Sigmoid colon (tissue), 7 donors: Measurements from ENCODE around the gene KCNG2. TPM values are rescaled to one million over a fixed set of nuclear protein-coding genes. Genes with fewer than 3 reads are reported as not detected.
"Not testable (repeated sequence)": the region's sequence is repeated elsewhere in the genome, so short reads cannot be mapped to it uniquely, and the experiment has no call there.

Source experiments
- DNase-seq: peaks from one replicate; pipeline ENCODE4 v3.0.0-alpha.2; 2019
- H3K27ac ChIP-seq, 4 donors: fragments of 200-600 bp; sonication (generic); one replicate each; pipeline ENCODE4 v1.5.1; 2016 to 2019; ENCODE audit warnings: mild to moderate bottlenecking in 1 of 4
- H3K27me3 ChIP-seq, 3 donors: fragments of 200-600 bp; sonication (generic); one replicate each; pipeline ENCODE4 v1.5.1; 2019; ENCODE audit warnings: mild to moderate bottlenecking in 1 of 3
- H3K36me3 ChIP-seq, 4 donors: fragments of 200-600 bp; sonication (generic); one replicate each; pipeline ENCODE4 v1.5.1; 2016 to 2019
- H3K4me1 ChIP-seq, 4 donors: fragments of 200-600 bp; sonication (generic); one replicate each; pipeline ENCODE4 v1.5.1; 2017 to 2019
- H3K4me3 ChIP-seq, 4 donors: fragments of 200-600 bp; sonication (generic); one replicate each; pipeline ENCODE4 v1.5.1; 2017 to 2019; ENCODE audit warnings: mild to moderate bottlenecking in 2 of 4, moderate library complexity in 1 of 4
- H3K9me3 ChIP-seq, 4 donors: fragments of 200-600 bp in 3 of 4; sonication (generic) in 3 of 4; one replicate each; pipeline versions ENCODE4 v1.5.1 to v1.6.1; 2013 to 2019
- EP300 ChIP-seq, 4 donors: sonication (generic); formaldehyde crosslinking; IDR thresholded peaks; one replicate each; pipeline ENCODE4 v1.6.1; 2017; ENCODE audit warnings: antibody characterized with exemption in 4 of 4
- POLR2A ChIP-seq, 2 donors: fragments of 450-650 bp; IDR thresholded peaks; one replicate each; pipeline ENCODE4 v1.6.1; 2016; ENCODE audit warnings: antibody characterized with exemption in 2 of 2, mild to moderate bottlenecking in 2 of 2, moderate library complexity in 2 of 2
- POLR2AphosphoS5 ChIP-seq, 4 donors: sonication (generic); formaldehyde crosslinking; IDR thresholded peaks; one replicate each; pipeline ENCODE4 v1.6.1; 2017; ENCODE audit warnings: antibody characterized with exemption in 4 of 4
- WGBS, 2 donors: extraction: QIAGEN DNeasy Blood & Tissue Kit; methylation state at CpG; one replicate each; pipeline ENCODE4 v1.1.7; 2013; 5-methylcytosine and 5-hydroxymethylcytosine counted together
- intact Hi-C: fragments of 100-400 bp; cut with DNase I; formaldehyde crosslinking; loops from one replicate; pipeline ENCODE4 v1.15.1; 2023
- polyA plus RNA-seq, 3 donors: library from polyadenylated mRNA; stranded (reverse); fragments of 200-250 nt; gene quantifications; one replicate each; pipeline ENCODE4 v1.2.3, GENCODE V29; 2013
- total RNA-seq, 4 donors: library from RNA; depleted of rRNA; stranded (reverse); fragments of >200 nt; gene quantifications; one replicate each; pipeline ENCODE4 v1.1.0, GENCODE V29; 2016
- TF ChIP-seq, protein P1 (sequence below), 4 experiments: fragments of 450-650 bp in 3 of 4; fragments of 200-600 bp in 1 of 4; IDR thresholded peaks; one replicate each; pipeline ENCODE4 v1.5.1; 2016 to 2019; ENCODE audit warnings: antibody characterized with exemption in 4 of 4, mild to moderate bottlenecking in 3 of 4, moderate library complexity in 2 of 4
- donor health status: healthy with polysubstance abuse.
- donor health status: Bipolar disorder and iron deficiency.
- donor health status: healthy.

KCNG2 gene
- total and polyA plus RNA-seq, 7 donors, result 0.15 to 0.41 TPM; not detected in 5

DNA sequence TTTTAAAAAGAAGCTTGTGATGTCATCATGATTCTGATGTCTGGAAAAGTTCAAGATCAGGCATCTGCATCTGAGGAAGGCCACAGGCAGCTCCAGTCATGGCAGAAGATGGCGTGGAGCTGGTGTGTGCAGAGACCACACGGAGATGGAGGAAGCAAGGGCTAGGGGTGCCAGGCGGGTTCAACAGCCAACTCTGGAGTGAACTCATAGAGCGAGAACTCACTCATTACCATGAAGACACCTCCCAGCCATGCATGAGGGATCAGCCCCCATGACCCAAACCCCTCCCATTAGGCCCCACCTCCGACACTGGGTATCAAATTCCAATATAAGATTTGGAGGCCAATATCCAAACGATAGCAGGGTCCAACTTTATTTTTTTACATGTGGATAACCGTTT lies 61.6 kb downstream of the KCNG2 start:
- intact Hi-C loops, result no loop called here
- 85 to 86% methylated on average over 7 of the region's 7 CpGs for WGBS, 2 donors
- no peak for DNase-seq
- Histone ChIP-seq H3K4me3 (no peak overlapping the region), H3K27ac (no peak overlapping the region), H3K27me3 (peaks cover 0 to 34% (median 13%) of the 10 kb centered on the region in 3 donors), H3K4me1 (no peaks in the 10 kb centered on the region), H3K36me3 (no peaks in the 10 kb centered on the region), H3K9me3 (no peaks in the 10 kb centered on the region)
- TF ChIP-seq POLR2A (IDR thresholded peaks at IDR 0.05) (no peak), POLR2AphosphoS5 (IDR thresholded peaks at IDR 0.05) (no peak), EP300 (IDR thresholded peaks at IDR 0.05) (no peak)
- TF ChIP-seq, protein P1, sequence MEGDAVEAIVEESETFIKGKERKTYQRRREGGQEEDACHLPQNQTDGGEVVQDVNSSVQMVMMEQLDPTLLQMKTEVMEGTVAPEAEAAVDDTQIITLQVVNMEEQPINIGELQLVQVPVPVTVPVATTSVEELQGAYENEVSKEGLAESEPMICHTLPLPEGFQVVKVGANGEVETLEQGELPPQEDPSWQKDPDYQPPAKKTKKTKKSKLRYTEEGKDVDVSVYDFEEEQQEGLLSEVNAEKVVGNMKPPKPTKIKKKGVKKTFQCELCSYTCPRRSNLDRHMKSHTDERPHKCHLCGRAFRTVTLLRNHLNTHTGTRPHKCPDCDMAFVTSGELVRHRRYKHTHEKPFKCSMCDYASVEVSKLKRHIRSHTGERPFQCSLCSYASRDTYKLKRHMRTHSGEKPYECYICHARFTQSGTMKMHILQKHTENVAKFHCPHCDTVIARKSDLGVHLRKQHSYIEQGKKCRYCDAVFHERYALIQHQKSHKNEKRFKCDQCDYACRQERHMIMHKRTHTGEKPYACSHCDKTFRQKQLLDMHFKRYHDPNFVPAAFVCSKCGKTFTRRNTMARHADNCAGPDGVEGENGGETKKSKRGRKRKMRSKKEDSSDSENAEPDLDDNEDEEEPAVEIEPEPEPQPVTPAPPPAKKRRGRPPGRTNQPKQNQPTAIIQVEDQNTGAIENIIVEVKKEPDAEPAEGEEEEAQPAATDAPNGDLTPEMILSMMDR (IDR thresholded peaks at IDR 0.05), result no peak

DNA sequence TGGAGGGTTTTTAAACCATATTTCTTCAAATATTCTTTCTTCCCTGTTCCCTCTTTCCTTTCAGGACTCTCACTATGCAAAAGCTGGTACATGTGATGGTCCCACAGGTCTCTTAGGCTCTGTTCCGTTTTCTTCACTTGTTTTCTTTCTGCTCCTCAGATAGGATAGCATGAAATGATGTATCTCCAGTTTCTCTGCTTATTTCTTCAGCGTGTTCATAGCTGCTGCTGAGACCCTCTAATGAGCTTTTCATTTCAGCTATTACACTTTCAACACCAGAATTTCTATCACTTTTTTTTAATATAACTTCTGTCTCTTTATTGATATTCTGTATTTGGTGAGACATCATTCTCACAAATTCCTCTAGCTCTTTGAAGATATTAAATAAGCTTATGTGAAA lies 63.9 kb downstream of the KCNG2 start:
- H3K9me3 ChIP-seq, result no peaks in the 10 kb centered on the region
- H3K4me3 ChIP-seq, result no peak overlapping the region
- WGBS, 2 donors, result 78 to 87% methylated on average over 2 of the region's 2 CpGs
- no peak for DNase-seq
- TF ChIP-seq POLR2AphosphoS5 (IDR thresholded peaks at IDR 0.05), result no peak
- peaks cover 0 to 23% (median under 1%) of the 10 kb centered on the region in 3 donors for H3K27me3 ChIP-seq
- intact Hi-C loops, result no loop called here
- H3K27ac ChIP-seq, result no peak overlapping the region
- no peaks in the 10 kb centered on the region for H3K36me3 ChIP-seq
- H3K4me1 ChIP-seq, result no peaks in the 10 kb centered on the region

DNA sequence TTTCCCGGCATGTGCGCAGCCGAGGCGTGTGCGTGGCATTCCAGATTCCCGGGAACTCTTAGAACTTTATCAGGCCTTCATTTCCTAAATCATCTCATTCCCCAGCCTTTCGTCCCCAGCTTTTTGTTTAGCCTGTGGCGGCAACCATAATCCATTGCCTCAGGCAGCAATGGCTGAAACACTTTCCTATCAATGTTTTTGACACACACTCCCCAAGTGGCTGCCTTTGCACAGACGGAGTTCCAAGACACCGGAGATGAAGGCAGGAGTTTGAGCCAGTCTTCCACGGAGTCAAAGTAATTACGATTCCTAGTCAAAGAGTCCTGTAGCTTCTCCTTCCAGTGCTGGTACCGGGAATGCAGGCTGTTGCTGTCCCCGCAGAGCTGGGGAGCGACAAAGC lies 64.8 kb downstream of the KCNG2 start:
- WGBS, 2 donors, result 94 to 95% methylated on average over 15 of the region's 15 CpGs
- H3K9me3 ChIP-seq, result no peaks in the 10 kb centered on the region
- TF ChIP-seq, protein P1 (IDR thresholded peaks at IDR 0.05), result no peak
- TF ChIP-seq POLR2AphosphoS5 (IDR thresholded peaks at IDR 0.05) (no peak), POLR2A (IDR thresholded peaks at IDR 0.05) (no peak), EP300 (IDR thresholded peaks at IDR 0.05) (no peak)
- H3K27ac ChIP-seq, result no peak overlapping the region
- no peaks in the 10 kb centered on the region for H3K4me1 ChIP-seq
- H3K27me3 ChIP-seq, result peaks cover 0 to 16% (median 0%) of the 10 kb centered on the region in 3 donors
- no peak for DNase-seq
- no peak overlapping the region for H3K4me3 ChIP-seq
- no peaks in the 10 kb centered on the region for H3K36me3 ChIP-seq
- intact Hi-C loops, result no loop called here

DNA sequence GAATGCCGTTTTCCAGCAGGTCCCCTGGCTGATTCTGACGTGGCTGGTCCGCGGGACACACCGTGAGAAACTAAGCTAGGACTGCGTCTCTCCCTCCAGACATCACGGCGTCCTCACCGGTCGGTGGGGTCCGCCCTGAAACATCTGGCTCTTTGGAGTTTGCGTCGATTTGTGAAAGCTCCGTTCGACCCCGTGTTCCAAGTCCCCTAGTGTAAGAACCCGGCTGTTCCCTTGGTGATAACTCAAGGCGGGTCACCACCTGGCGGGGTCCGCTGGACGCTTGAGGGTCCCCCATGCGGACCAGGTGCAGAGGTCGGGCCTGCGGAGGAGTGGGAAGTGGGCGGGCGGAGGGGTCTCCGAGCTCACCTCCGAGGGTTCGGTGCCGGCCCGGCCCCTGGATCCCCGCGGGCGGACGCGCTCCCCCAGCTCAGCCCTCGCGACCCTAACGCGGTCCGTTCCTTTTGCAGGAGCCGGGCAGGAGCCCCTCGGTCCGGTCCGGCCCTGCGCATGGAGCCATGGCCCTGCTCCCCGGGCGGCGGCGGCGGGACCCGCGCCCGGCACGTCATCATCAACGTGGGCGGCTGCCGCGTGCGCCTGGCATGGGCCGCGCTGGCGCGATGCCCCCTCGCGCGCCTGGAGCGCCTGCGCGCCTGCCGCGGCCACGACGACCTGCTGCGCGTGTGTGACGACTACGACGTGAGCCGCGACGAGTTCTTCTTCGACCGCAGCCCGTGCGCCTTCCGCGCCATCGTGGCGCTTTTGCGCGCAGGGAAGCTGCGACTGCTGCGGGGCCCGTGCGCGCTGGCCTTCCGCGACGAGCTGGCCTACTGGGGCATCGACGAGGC lies 65.6 kb downstream of the KCNG2 start:
- 79 to 88% methylated on average over 102 of the region's 102 CpGs for WGBS, 2 donors
- intact Hi-C loops, result no loop called here
- no peak for DNase-seq
- no peak overlapping the region for H3K4me3 ChIP-seq
- H3K4me1 ChIP-seq, result no peaks in the 10 kb centered on the region
- no peaks in the 10 kb centered on the region for H3K9me3 ChIP-seq
- no peaks in the 10 kb centered on the region for H3K36me3 ChIP-seq
- TF ChIP-seq EP300 (IDR thresholded peaks at IDR 0.05) (no peak), POLR2A (IDR thresholded peaks at IDR 0.05) (no peak), POLR2AphosphoS5 (IDR thresholded peaks at IDR 0.05) (no peak)
- TF ChIP-seq, protein P1 (IDR thresholded peaks at IDR 0.05), result no peak
- peaks cover 0 to 13% (median 0%) of the 10 kb centered on the region in 3 donors for H3K27me3 ChIP-seq
- no peak overlapping the region for H3K27ac ChIP-seq

GRCh38 chr18:79864006-79864725 lies 66.4 kb downstream of the KCNG2 start:
- whole genome bisulfite sequencing, 2 donors, result 80 to 91% methylated on average over 74 of the region's 74 CpGs
- H3K4me1 ChIP-seq, result no peaks in the 10 kb centered on the region
- no peaks in the 10 kb centered on the region for H3K9me3 ChIP-seq
- H3K36me3 ChIP-seq, result no peaks in the 10 kb centered on the region
- no peak overlapping the region for H3K4me3 ChIP-seq
- intact Hi-C loops, result no loop called here
- no peak overlapping the region for H3K27ac ChIP-seq
- peaks cover 0 to 13% (median 0%) of the 10 kb centered on the region in 3 donors for H3K27me3 ChIP-seq
- DNase-seq, result no peak
- TF ChIP-seq POLR2A (IDR thresholded peaks at IDR 0.05), result no peak
- TF ChIP-seq EP300 (IDR thresholded peaks at IDR 0.05), result no peak

- H3K4me1 ChIP-seq, H3K27ac ChIP-seq, intact Hi-C loops, H3K36me3 ChIP-seq, DNase-seq, H3K9me3 ChIP-seq, H3K4me3 ChIP-seq: not testable (repeated sequence)
- WGBS, 2 donors, result 88 to 93% methylated on average over 4 of the region's 4 CpGs
- H3K27me3 ChIP-seq, result peaks cover 0 to 13% (median 0%) of the 10 kb centered on the region in 3 donors
Observed at GRCh38 chr18:79864955-79865354, 67.2 kb downstream of the KCNG2 start.

GRCh38 chr18:79865951-79866350 lies 68.2 kb downstream of the KCNG2 start:
- intact Hi-C loops, H3K9me3 ChIP-seq, H3K4me1 ChIP-seq, H3K27ac ChIP-seq, DNase-seq, H3K4me3 ChIP-seq, H3K36me3 ChIP-seq: not testable (repeated sequence)
- H3K27me3 ChIP-seq, result peaks cover 0 to 13% (median under 1%) of the 10 kb centered on the region in 3 donors
- WGBS, 2 donors, result 54 to 75% methylated on average over 3 of the region's 3 CpGs
